Measurements from ENCODE around the gene ME3. TPM values are rescaled to one million over a fixed set of nuclear protein-coding genes. Genes with fewer than 3 reads are reported as not detected.

ME3 gene
- total RNA-seq, 4 donors from 2014 or later, result 1.9 to 18.3 (median 5.6) TPM

- TF ChIP-seq, protein P1, sequence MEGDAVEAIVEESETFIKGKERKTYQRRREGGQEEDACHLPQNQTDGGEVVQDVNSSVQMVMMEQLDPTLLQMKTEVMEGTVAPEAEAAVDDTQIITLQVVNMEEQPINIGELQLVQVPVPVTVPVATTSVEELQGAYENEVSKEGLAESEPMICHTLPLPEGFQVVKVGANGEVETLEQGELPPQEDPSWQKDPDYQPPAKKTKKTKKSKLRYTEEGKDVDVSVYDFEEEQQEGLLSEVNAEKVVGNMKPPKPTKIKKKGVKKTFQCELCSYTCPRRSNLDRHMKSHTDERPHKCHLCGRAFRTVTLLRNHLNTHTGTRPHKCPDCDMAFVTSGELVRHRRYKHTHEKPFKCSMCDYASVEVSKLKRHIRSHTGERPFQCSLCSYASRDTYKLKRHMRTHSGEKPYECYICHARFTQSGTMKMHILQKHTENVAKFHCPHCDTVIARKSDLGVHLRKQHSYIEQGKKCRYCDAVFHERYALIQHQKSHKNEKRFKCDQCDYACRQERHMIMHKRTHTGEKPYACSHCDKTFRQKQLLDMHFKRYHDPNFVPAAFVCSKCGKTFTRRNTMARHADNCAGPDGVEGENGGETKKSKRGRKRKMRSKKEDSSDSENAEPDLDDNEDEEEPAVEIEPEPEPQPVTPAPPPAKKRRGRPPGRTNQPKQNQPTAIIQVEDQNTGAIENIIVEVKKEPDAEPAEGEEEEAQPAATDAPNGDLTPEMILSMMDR (IDR thresholded peaks at IDR 0.05), result no peak
- H3K4me3 ChIP-seq, result no peak overlapping the region
- no peak for DNase-seq
- H3K27me3 ChIP-seq, result no peaks in the 10 kb centered on the region
- peaks cover 0 to 41% (median 0%) of the 10 kb centered on the region in 3 donors for H3K4me1 ChIP-seq
- no peaks in the 10 kb centered on the region for H3K9me3 ChIP-seq
- 68 to 73% methylated on average over 2 of the region's 2 CpGs for WGBS, 2 donors
- intact Hi-C loops (cut with DNase I), result no loop called here
- no peaks in the 10 kb centered on the region for H3K36me3 ChIP-seq
- H3K27ac ChIP-seq, result no peak overlapping the region
Measured at GRCh38 chr11:86625981-86626380, 46.4 kb downstream of the ME3 start.

DNA sequence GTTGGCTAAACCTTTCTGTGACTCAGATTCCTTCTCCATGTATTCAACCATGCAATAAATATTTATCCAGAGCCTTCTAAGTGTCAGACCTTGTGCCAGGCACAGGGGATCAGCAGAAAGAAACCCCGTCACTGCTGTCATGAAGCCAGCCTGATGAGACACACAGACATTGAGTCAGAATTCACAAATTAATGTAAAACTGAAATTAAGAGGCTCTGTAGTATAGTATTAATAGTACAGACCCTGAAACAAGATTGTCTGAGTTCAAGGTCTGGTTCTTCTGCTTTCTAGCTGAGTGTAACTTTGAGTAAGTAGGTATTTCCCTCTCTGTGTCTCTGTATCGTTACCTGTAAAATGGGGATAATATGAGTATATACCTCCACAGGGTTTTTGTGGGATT, 46.9 kb downstream of the ME3 start:
- H3K4me1 ChIP-seq, result peaks cover 0 to 43% (median 0%) of the 10 kb centered on the region in 3 donors
- WGBS, 2 donors, result 54 to 70% methylated on average over 2 of the region's 2 CpGs

GRCh38 chr11:86624366-86624765, 48.0 kb downstream of the ME3 start:
- no peak for DNase-seq
- TF ChIP-seq POLR2A (IDR thresholded peaks at IDR 0.05), result no peak
- TF ChIP-seq, protein P1 (IDR thresholded peaks at IDR 0.05), result no peak
- H3K9me3 ChIP-seq, result no peaks in the 10 kb centered on the region
- 58 to 77% methylated on average over 3 of the region's 3 CpGs for WGBS, 2 donors
- H3K27ac ChIP-seq, result no peak overlapping the region
- intact Hi-C loops (cut with DNase I), result no loop called here
- H3K4me3 ChIP-seq, result no peak overlapping the region
- H3K36me3 ChIP-seq, result no peaks in the 10 kb centered on the region
- H3K4me1 ChIP-seq, result peaks cover 0 to 36% (median 0%) of the 10 kb centered on the region in 3 donors
- H3K27me3 ChIP-seq, result no peaks in the 10 kb centered on the region

More for the DNA sequence above, 46.9 kb downstream of the ME3 start:
- Histone ChIP-seq H3K36me3 (no peaks in the 10 kb centered on the region), H3K4me3 (no peak overlapping the region), H3K27me3 (no peaks in the 10 kb centered on the region), H3K9me3 (no peaks in the 10 kb centered on the region), H3K27ac (no peak overlapping the region)
- TF ChIP-seq, protein P1 (IDR thresholded peaks at IDR 0.05), result no peak
- no peak for TF ChIP-seq POLR2A (IDR thresholded peaks at IDR 0.05)
- no peak for DNase-seq
- intact Hi-C loops (cut with DNase I), result no loop called here

GRCh38 chr11:86623736-86624135, 48.7 kb downstream of the ME3 start:
- DNase-seq, result no peak
- Histone ChIP-seq H3K36me3 (no peaks in the 10 kb centered on the region), H3K4me1 (peaks cover 0 to 35% (median 0%) of the 10 kb centered on the region in 3 donors), H3K27ac (no peak overlapping the region), H3K4me3 (no peak overlapping the region), H3K9me3 (no peaks in the 10 kb centered on the region), H3K27me3 (no peaks in the 10 kb centered on the region)
- TF ChIP-seq, protein P1 (IDR thresholded peaks at IDR 0.05), result no peak
- no peak for TF ChIP-seq POLR2A (IDR thresholded peaks at IDR 0.05)
- intact Hi-C loops (cut with DNase I), result no loop called here
- 77 to 89% methylated on average over 4 of the region's 4 CpGs for WGBS, 2 donors

DNA sequence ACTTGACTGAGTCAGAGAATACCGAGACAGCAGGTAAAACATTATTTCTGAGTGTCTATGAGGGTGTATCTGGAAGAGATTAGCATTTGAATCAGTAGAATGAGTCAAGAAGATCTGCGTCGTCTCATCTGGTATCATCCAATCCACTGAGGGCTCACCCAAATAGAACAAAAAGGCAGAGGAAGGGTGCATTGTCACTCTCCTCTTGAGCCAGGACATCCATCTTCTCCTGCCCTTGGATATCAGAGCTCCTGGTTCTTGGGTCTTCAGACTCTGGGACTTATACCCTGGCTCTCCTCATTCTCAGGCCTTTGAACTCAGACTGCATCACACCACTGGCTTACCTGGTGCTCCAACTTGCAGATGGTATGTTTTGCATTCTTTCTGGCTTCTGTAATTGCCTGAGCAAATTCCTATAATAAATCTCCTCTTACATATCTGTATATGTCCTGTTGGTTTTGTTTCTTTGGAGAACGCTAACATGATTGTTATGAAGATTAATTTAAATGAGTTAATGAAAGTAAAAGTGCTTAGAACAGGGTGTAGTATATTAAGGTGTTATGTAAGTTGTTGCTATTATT, 49.3 kb downstream of the ME3 start:
- Histone ChIP-seq H3K36me3 (no peaks in the 10 kb centered on the region), H3K27me3 (no peaks in the 10 kb centered on the region), H3K9me3 (no peaks in the 10 kb centered on the region), H3K4me3 (no peak overlapping the region), H3K4me1 (peaks cover 0 to 35% (median 0%) of the 10 kb centered on the region in 3 donors), H3K27ac (peak overlapping the region in 1 of 4 donors; percentile 17)
- TF ChIP-seq POLR2A (IDR thresholded peaks at IDR 0.05), result no peak
- TF ChIP-seq, protein P1 (IDR thresholded peaks at IDR 0.05), result no peak
- intact Hi-C loops (cut with DNase I), result no loop called here
- WGBS, 2 donors, result 40 to 51% methylated on average over 4 of the region's 4 CpGs
- no peak for DNase-seq
